ENCODE measurements around the gene MAPKAP1.

The MAPKAP1 gene

GRCh38 chr9:125749287-125749935 lies 42.4 kb upstream of the MAPKAP1 start:
- no peak for DNase-seq (ENCODE audit: low spot score)
- TF ChIP-seq, protein P1, sequence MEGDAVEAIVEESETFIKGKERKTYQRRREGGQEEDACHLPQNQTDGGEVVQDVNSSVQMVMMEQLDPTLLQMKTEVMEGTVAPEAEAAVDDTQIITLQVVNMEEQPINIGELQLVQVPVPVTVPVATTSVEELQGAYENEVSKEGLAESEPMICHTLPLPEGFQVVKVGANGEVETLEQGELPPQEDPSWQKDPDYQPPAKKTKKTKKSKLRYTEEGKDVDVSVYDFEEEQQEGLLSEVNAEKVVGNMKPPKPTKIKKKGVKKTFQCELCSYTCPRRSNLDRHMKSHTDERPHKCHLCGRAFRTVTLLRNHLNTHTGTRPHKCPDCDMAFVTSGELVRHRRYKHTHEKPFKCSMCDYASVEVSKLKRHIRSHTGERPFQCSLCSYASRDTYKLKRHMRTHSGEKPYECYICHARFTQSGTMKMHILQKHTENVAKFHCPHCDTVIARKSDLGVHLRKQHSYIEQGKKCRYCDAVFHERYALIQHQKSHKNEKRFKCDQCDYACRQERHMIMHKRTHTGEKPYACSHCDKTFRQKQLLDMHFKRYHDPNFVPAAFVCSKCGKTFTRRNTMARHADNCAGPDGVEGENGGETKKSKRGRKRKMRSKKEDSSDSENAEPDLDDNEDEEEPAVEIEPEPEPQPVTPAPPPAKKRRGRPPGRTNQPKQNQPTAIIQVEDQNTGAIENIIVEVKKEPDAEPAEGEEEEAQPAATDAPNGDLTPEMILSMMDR (IDR thresholded peaks at IDR 0.05; ENCODE audit: extremely low read depth, missing control alignments) = no peak

- peak; percentile 34 for DNase-seq (ENCODE audit: low spot score)
- TF ChIP-seq, protein P1 (IDR thresholded peaks at IDR 0.05; ENCODE audit: extremely low read depth, missing control alignments) = no peak
These were observed 41.6 kb upstream of the MAPKAP1 start for GRCh38 chr9:125748446-125749099.

DNA sequence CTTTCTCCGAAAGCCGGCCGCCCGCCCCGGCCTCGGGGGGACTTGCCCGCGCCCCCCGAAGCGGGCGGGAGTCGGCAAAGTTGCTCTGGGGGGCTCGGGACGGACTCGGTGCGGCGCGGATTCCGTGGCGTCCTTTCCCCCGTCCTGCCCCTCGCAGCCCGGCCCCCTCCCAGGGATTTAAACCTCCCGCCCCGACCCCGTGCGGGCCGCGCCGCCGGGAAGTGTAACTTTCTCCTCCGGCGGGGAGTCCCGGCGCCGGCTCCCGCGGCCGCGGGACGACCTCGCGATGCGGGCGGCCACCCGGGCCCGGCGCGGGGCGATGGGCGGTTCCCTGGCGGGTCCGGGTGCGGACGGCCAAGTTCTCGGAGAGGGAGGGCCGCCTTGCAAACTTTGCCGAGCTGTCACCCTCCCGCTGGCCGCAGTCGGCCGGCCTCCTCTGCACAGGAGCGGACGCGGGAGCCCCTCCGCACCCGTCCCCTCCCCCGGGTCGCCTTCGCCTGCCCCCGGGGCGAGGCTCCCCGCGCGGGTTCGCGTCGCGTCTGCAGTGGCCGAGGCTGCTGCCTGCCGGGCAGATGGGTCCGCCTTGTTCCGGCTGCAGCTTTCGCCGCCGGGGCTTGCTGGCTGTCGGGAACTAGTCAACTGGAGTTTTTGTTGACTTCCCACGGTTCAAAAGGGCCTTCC lies 40.9 kb upstream of the MAPKAP1 start:
- DNase-seq (ENCODE audit: low spot score) = peak; percentile 70
- TF ChIP-seq, protein P1 (IDR thresholded peaks at IDR 0.05; ENCODE audit: extremely low read depth, missing control alignments) = no peak

DNA sequence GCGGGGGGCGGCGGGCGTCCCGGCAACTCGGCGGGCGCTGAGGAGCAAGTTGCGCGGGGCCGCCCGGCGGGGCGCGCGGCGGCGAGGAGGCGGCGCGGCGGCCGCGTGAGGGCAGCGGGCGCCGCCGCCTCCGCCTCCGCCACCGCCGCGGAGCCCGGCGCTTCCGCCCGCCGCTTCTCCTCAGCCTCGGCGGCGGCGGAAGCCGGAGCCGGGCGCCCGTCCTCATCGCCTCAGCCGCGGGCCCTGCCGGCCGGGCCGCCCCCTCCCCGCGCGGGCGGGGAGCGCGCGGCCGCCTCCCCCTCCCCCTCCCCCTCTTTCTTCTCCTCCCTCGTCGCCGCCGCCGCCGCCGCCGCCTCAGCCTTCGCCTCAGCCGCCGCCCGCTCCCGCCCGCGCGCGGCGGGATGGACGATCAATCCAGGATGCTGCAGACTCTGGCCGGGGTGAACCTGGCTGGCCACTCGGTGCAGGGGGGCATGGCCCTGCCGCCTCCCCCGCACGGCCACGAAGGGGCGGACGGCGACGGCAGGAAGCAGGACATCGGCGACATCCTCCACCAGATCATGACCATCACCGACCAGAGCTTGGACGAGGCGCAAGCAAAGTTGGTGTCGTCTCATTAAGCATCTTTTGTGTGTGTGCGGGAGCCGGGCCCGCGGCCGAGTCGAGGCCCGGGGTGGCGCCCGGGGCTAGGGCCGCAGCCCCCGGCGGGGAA lies 40.2 kb upstream of the MAPKAP1 start, which contains the start of gene PBX3:
Gene PBX3, plus strand, starts transcription at position 321 of the 712 bp plus-strand sequence.
- TF ChIP-seq, protein P1 (IDR thresholded peaks at IDR 0.05; ENCODE audit: extremely low read depth, missing control alignments) = no peak
- peak; percentile 88 for DNase-seq (ENCODE audit: low spot score)

GRCh38 chr9:125746774-125747052 lies 39.7 kb upstream of the MAPKAP1 start:
- TF ChIP-seq, protein P1 (IDR thresholded peaks at IDR 0.05; ENCODE audit: extremely low read depth, missing control alignments) = no peak

GRCh38 chr9:125746017-125746773 lies 39.2 kb upstream of the MAPKAP1 start:
- peak; percentile 97 for DNase-seq (ENCODE audit: low spot score)
- TF ChIP-seq, protein P1 (IDR thresholded peaks at IDR 0.05; ENCODE audit: extremely low read depth, missing control alignments) = no peak

More at GRCh38 chr9:125746774-125747052, 39.7 kb upstream of the MAPKAP1 start:
- DNase-seq (ENCODE audit: low spot score) = no peak
